HEK293 (cell line): ENCODE results near the gene SAP30L.

Experiments
- CTCF ChIA-PET: fragments of 350-600 bp; formaldehyde crosslinking; extraction: SDS; loops from one replicate; lab custom pipeline; 2021; ENCODE audit warnings: antibody characterized with exemption; lab: Yijun Ruan, JAX
- POLR2A ChIA-PET: fragments of 300-600 bp; formaldehyde crosslinking; extraction: SDS; loops from one replicate; lab custom pipeline; 2020; ENCODE audit warnings: antibody characterized with exemption, inconsistent platforms; lab: Yijun Ruan, JAX
- H3K27ac ChIP-seq: fragments of 200-500 bp; sonication (Bioruptor generic); 2 replicates; pipeline ENCODE4 v1.5.1; 2014; ENCODE audit warnings: low read depth, low read length, control low read depth, inconsistent platforms; ENCODE audit errors: extremely low read depth
- H3K36me3 ChIP-seq, 2 experiments: fragments of 200-500 bp in 1 of 2; sonication (Bioruptor generic) in 1 of 2; 1 replicate in 1 of 2; 2 replicates in 1 of 2; pipeline ENCODE4 v1.5.1; 2014 to 2017; ENCODE audit warnings: inconsistent platforms in 2 of 2, low read length in 2 of 2; ENCODE audit not compliant: control insufficient read depth in 2 of 2, insufficient read depth in 1 of 2
- H3K4me1 ChIP-seq: fragments of 200-500 bp; sonication (Bioruptor generic); 2 replicates; pipeline ENCODE4 v1.5.1; 2014; ENCODE audit warnings: mild to moderate bottlenecking, low read length, inconsistent platforms; ENCODE audit not compliant: control insufficient read depth, insufficient read depth
- H3K4me3 ChIP-seq: 2 replicates; pipeline ENCODE4 v1.5.1; 2011; ENCODE audit warnings: low read depth, mild to moderate bottlenecking, control low read depth, low read length, moderate library complexity
- H3K9me3 ChIP-seq: fragments of 200-500 bp; sonication (Bioruptor generic); 2 replicates; pipeline ENCODE4 v1.5.1; 2014; ENCODE audit warnings: low read depth, low read length, inconsistent platforms; ENCODE audit not compliant: control insufficient read depth, insufficient read depth
- GLIS2 ChIP-seq: fragments of 450-650 bp; formaldehyde crosslinking; IDR thresholded peaks from 2 replicates; pipeline ENCODE4 v1.5.1; 2016; ENCODE audit warnings: missing biosample characterization, missing genetic modification characterization
- SCRT1 ChIP-seq: fragments of 450-650 bp; formaldehyde crosslinking; IDR thresholded peaks from 2 replicates; pipeline ENCODE4 v1.5.1; 2016; ENCODE audit warnings: missing biosample characterization, missing genetic modification characterization, borderline replicate concordance
- SCRT2 ChIP-seq: fragments of 450-650 bp; formaldehyde crosslinking; IDR thresholded peaks from 2 replicates; pipeline ENCODE4 v1.5.1; 2016; ENCODE audit warnings: missing biosample characterization, missing genetic modification characterization
- ZBTB20 ChIP-seq: fragments of 450-650 bp; formaldehyde crosslinking; IDR thresholded peaks from 2 replicates; pipeline ENCODE4 v1.5.1; 2016; ENCODE audit warnings: missing biosample characterization, missing genetic modification characterization
- ZBTB8A ChIP-seq: fragments of 450-650 bp; formaldehyde crosslinking; IDR thresholded peaks from 2 replicates; pipeline ENCODE4 v1.5.1; 2016; ENCODE audit warnings: missing biosample characterization, missing genetic modification characterization
- ZIC2 ChIP-seq: fragments of 450-650 bp; formaldehyde crosslinking; IDR thresholded peaks from 2 replicates; pipeline ENCODE4 v1.5.1; 2016; ENCODE audit warnings: missing biosample characterization, missing genetic modification characterization
- ZNF335 ChIP-seq: fragments of 450-650 bp; formaldehyde crosslinking; conservative IDR thresholded peaks from 2 replicates; pipeline ENCODE4 v1.5.1; 2016; ENCODE audit warnings: missing biosample characterization, missing genetic modification characterization
- ZNF354C ChIP-seq: fragments of 450-650 bp; formaldehyde crosslinking; IDR thresholded peaks from 2 replicates; pipeline ENCODE4 v1.5.1; 2016; ENCODE audit warnings: missing biosample characterization, missing genetic modification characterization, low read depth, borderline replicate concordance
- ZNF548 ChIP-seq: fragments of 450-650 bp; formaldehyde crosslinking; IDR thresholded peaks from 2 replicates; pipeline ENCODE4 v1.5.1; 2016; ENCODE audit warnings: missing biosample characterization, missing genetic modification characterization
- ZNF600 ChIP-seq: fragments of 450-650 bp; formaldehyde crosslinking; IDR thresholded peaks from 2 replicates; pipeline ENCODE4 v1.5.1; 2016; ENCODE audit warnings: missing biosample characterization, missing genetic modification characterization
- TF ChIP-seq, protein P1 (sequence below): fragments of 450-650 bp; formaldehyde crosslinking; IDR thresholded peaks from 2 replicates; pipeline ENCODE4 v1.5.1; 2017; ENCODE audit warnings: missing biosample characterization, missing genetic modification characterization
- TF ChIP-seq, protein P2 (sequence below): fragments of 450-650 bp; formaldehyde crosslinking; optimal IDR thresholded peaks from 2 replicates; pipeline ENCODE3; 2016; ENCODE audit warnings: missing biosample characterization, mild to moderate bottlenecking, missing genetic modification characterization
- TF ChIP-seq, protein P3 (sequence below): fragments of 450-650 bp; formaldehyde crosslinking; IDR thresholded peaks from 2 replicates; pipeline ENCODE4 v1.5.1; 2016; ENCODE audit warnings: missing biosample characterization, missing genetic modification characterization, low read depth
- TF ChIP-seq, protein P4 (sequence below): fragments of 450-650 bp; formaldehyde crosslinking; IDR thresholded peaks from 2 replicates; pipeline ENCODE4 v1.5.1; 2016; ENCODE audit warnings: missing biosample characterization, missing genetic modification characterization
- TF ChIP-seq, protein P5 (sequence below): fragments of 450-650 bp; formaldehyde crosslinking; IDR thresholded peaks from 2 replicates; pipeline ENCODE4 v1.5.1; 2017; ENCODE audit warnings: missing biosample characterization, missing genetic modification characterization
- TF ChIP-seq, protein P6 (sequence below): fragments of 450-650 bp; formaldehyde crosslinking; IDR thresholded peaks from 2 replicates; pipeline ENCODE4 v1.5.1; 2017; ENCODE audit warnings: missing biosample characterization, missing genetic modification characterization

Gene SAP30L

DNA sequence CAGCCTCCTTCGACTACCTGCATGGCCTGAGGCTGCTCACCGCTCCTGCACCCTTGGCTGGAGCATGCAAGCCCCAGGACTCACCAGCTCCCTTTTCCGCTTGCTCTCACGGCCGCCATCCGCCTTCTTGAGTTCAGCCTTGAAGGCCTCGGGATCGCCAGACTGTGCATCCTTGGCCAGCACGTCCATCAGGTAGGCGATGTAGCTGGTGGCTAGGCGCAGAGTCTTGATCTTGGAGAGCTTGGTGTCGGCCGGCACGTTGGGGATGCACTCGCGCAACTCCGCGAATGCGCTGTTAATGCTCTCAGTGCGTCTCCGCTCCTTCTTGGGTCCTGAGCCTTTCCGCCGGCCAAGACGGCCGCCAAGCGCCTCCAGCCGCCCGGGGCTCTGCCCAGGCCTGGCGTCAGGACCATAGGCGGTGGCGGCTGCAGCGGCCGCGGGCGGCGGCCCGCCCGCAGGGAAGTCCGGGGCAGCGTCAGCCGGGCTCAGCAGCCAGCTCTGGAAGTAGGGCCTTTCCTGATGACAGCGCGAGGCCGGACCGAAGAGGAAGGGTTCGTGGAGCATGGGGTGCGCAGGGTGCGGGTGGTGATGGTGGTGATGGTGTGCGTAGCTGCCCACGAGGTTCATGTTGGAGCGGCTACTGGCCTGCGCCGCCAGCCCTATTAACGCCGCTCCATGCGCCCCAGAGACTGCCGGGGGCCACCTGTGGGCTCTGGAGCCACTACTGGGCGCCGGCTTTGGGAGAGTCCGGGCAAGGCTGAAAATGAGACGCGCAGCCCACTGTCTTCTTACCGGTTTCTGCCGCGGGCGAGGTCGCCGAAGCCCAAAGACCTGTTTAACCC, 31.8 kb downstream of the SAP30L start:
- Histone ChIP-seq H3K4me1 (no peaks in the 10 kb centered on the region), H3K27ac (no peak overlapping the region), H3K9me3 (no peaks in the 10 kb centered on the region), H3K36me3 (no peaks in the 10 kb centered on the region), H3K4me3 (peak overlapping the region; percentile 25)
- POLR2A ChIA-PET = interaction anchor here (0.6 to 1.3 kb wide), 2 partner anchors 28 to 288 kb away, joined by 3 read pairs; no protein-coding TSS in a partner anchor
- TF ChIP-seq, protein P1, sequence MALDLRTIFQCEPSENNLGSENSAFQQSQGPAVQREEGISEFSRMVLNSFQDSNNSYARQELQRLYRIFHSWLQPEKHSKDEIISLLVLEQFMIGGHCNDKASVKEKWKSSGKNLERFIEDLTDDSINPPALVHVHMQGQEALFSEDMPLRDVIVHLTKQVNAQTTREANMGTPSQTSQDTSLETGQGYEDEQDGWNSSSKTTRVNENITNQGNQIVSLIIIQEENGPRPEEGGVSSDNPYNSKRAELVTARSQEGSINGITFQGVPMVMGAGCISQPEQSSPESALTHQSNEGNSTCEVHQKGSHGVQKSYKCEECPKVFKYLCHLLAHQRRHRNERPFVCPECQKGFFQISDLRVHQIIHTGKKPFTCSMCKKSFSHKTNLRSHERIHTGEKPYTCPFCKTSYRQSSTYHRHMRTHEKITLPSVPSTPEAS (tag by site-specific recombination) = no peak
- TF ChIP-seq ZNF548 (no peak), ZIC2 (peak; percentile 42), ZBTB8A (tag by site-specific recombination) (peak; percentile 73), ZNF600 (tag by site-specific recombination) (0 out of 2 replicates have a peak, but pooled peaks have one; percentile 16), SCRT1 (peak; percentile 62; the same call in 1 of the 2 replicates), ZNF354C (tag by site-specific recombination) (no peak), ZBTB20 (peak; percentile 62; the same call in 1 of the 2 replicates), GLIS2 (tag by site-specific recombination) (peak; percentile 56; the same call in 1 of the 2 replicates), SCRT2 (peak; percentile 80), ZNF335 (tag by site-specific recombination) (peak; percentile 73)
- TF ChIP-seq, protein P2, sequence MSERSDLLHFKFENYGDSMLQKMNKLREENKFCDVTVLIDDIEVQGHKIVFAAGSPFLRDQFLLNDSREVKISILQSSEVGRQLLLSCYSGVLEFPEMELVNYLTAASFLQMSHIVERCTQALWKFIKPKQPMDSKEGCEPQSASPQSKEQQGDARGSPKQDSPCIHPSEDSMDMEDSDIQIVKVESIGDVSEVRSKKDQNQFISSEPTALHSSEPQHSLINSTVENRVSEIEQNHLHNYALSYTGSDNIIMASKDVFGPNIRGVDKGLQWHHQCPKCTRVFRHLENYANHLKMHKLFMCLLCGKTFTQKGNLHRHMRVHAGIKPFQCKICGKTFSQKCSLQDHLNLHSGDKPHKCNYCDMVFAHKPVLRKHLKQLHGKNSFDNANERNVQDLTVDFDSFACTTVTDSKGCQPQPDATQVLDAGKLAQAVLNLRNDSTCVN (tag by site-specific recombination) = peak; percentile 26
- TF ChIP-seq, protein P3, sequence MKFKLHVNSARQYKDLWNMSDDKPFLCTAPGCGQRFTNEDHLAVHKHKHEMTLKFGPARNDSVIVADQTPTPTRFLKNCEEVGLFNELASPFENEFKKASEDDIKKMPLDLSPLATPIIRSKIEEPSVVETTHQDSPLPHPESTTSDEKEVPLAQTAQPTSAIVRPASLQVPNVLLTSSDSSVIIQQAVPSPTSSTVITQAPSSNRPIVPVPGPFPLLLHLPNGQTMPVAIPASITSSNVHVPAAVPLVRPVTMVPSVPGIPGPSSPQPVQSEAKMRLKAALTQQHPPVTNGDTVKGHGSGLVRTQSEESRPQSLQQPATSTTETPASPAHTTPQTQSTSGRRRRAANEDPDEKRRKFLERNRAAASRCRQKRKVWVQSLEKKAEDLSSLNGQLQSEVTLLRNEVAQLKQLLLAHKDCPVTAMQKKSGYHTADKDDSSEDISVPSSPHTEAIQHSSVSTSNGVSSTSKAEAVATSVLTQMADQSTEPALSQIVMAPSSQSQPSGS (tag by site-specific recombination) = no peak
- TF ChIP-seq, protein P4, sequence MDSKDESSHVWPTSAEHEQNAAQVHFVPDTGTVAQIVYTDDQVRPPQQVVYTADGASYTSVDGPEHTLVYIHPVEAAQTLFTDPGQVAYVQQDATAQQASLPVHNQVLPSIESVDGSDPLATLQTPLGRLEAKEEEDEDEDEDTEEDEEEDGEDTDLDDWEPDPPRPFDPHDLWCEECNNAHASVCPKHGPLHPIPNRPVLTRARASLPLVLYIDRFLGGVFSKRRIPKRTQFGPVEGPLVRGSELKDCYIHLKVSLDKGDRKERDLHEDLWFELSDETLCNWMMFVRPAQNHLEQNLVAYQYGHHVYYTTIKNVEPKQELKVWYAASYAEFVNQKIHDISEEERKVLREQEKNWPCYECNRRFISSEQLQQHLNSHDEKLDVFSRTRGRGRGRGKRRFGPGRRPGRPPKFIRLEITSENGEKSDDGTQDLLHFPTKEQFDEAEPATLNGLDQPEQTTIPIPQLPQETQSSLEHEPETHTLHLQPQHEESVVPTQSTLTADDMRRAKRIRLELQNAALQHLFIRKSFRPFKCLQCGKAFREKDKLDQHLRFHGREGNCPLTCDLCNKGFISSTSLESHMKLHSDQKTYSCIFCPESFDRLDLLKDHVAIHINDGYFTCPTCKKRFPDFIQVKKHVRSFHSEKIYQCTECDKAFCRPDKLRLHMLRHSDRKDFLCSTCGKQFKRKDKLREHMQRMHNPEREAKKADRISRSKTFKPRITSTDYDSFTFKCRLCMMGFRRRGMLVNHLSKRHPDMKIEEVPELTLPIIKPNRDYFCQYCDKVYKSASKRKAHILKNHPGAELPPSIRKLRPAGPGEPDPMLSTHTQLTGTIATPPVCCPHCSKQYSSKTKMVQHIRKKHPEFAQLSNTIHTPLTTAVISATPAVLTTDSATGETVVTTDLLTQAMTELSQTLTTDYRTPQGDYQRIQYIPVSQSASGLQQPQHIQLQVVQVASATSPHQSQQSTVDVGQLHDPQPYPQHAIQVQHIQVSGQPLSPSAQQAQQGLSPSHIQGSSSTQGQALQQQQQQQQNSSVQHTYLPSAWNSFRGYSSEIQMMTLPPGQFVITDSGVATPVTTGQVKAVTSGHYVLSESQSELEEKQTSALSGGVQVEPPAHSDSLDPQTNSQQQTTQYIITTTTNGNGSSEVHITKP (tag by site-specific recombination) = 0 out of 2 replicates have a peak, but pooled peaks have one; percentile 33
- TF ChIP-seq, protein P5, sequence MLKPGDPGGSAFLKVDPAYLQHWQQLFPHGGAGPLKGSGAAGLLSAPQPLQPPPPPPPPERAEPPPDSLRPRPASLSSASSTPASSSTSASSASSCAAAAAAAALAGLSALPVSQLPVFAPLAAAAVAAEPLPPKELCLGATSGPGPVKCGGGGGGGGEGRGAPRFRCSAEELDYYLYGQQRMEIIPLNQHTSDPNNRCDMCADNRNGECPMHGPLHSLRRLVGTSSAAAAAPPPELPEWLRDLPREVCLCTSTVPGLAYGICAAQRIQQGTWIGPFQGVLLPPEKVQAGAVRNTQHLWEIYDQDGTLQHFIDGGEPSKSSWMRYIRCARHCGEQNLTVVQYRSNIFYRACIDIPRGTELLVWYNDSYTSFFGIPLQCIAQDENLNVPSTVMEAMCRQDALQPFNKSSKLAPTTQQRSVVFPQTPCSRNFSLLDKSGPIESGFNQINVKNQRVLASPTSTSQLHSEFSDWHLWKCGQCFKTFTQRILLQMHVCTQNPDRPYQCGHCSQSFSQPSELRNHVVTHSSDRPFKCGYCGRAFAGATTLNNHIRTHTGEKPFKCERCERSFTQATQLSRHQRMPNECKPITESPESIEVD = no peak
- TF ChIP-seq, protein P6, sequence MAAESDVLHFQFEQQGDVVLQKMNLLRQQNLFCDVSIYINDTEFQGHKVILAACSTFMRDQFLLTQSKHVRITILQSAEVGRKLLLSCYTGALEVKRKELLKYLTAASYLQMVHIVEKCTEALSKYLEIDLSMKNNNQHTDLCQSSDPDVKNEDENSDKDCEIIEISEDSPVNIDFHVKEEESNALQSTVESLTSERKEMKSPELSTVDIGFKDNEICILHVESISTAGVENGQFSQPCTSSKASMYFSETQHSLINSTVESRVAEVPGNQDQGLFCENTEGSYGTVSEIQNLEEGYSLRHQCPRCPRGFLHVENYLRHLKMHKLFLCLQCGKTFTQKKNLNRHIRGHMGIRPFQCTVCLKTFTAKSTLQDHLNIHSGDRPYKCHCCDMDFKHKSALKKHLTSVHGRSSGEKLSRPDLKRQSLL (tag by site-specific recombination) = peak; percentile 38; the same call in 1 of the 2 replicates
- TF ChIP-seq, all 188 proteins: peak for 11
- CTCF ChIA-PET = interaction anchor here (0.6 to 1.0 kb wide), 4 partner anchors 9 to 44 kb away, joined by 3 to 5 read pairs (median 3); no protein-coding TSS in a partner anchor
